NB4 (cell line): ENCODE data around the gene SLC7A6.

ENCODE experiments used
- MYC ChIP-seq: IDR thresholded peaks from 2 replicates; pipeline ENCODE4 v1.6.1; 2011; ENCODE audit warnings: low read depth, low read length
- POLR2A ChIP-seq: IDR thresholded peaks from 2 replicates; pipeline ENCODE4 v1.6.1; 2011; ENCODE audit warnings: mild to moderate bottlenecking; ENCODE audit not compliant: insufficient read length; ENCODE audit errors: extremely low read depth
- TF ChIP-seq, protein P1 (sequence below): IDR thresholded peaks from one replicate; pipeline ENCODE4 v1.5.1; 2012; ENCODE audit warnings: low read depth, low read length

DNA sequence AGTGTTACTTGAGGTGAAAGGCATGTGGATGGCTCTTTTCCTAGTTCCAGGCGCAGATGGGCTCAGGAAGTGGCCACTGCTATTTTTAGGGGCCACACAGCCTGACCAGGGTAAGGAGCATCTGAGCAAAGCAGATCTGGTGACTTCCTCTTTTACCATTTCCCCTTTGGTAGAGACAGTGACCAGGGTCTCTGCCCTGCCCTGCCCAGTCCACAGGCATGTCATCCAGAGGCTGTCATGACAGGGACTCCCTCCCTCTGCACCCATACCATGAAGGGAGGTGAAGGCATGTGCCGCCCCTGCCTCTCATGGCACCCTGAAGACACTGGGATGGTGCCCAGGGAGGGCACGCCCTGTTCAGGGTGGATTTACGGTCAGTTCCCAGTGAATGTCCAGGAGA lies 16.9 kb upstream of the SLC7A6 start:
- TF ChIP-seq, protein P1, sequence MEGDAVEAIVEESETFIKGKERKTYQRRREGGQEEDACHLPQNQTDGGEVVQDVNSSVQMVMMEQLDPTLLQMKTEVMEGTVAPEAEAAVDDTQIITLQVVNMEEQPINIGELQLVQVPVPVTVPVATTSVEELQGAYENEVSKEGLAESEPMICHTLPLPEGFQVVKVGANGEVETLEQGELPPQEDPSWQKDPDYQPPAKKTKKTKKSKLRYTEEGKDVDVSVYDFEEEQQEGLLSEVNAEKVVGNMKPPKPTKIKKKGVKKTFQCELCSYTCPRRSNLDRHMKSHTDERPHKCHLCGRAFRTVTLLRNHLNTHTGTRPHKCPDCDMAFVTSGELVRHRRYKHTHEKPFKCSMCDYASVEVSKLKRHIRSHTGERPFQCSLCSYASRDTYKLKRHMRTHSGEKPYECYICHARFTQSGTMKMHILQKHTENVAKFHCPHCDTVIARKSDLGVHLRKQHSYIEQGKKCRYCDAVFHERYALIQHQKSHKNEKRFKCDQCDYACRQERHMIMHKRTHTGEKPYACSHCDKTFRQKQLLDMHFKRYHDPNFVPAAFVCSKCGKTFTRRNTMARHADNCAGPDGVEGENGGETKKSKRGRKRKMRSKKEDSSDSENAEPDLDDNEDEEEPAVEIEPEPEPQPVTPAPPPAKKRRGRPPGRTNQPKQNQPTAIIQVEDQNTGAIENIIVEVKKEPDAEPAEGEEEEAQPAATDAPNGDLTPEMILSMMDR = no peak
- TF ChIP-seq POLR2A (no peak), MYC (peak; percentile 57; the same call in 1 of the 2 replicates)
